Neuronal stem cell (in vitro differentiated cells): ENCODE measurements around the gene EBP. TPM values are rescaled to one million over a fixed set of nuclear protein-coding genes. Genes with fewer than 3 reads are reported as not detected.
A peak's percentile ranks its signal among the peaks of the same experiment; 100 is the strongest.

Source experiments
- DNase-seq: peaks from one replicate; pipeline ENCODE4 v3.0.0-alpha.2; 2013; ENCODE audit warnings: low spot score
- H2AFZ ChIP-seq: one replicate; pipeline ENCODE4 v1.6.1; 2013; ENCODE audit warnings: mild to moderate bottlenecking, low read length, inconsistent platforms
- H2AK5ac ChIP-seq: 2 replicates; pipeline ENCODE4 v1.6.1; 2013; ENCODE audit warnings: low read depth, mild to moderate bottlenecking, inconsistent platforms, low read length, moderate library complexity, mixed read lengths
- H2BK120ac ChIP-seq: 2 replicates; pipeline ENCODE4 v1.6.1; 2013; ENCODE audit warnings: low read depth, mild to moderate bottlenecking, inconsistent platforms, low read length, moderate library complexity, mixed read lengths
- H2BK12ac ChIP-seq: one replicate; pipeline ENCODE4 v1.6.1; 2013; ENCODE audit warnings: low read length, inconsistent platforms
- H2BK15ac ChIP-seq: 2 replicates; pipeline ENCODE4 v1.6.1; 2013; ENCODE audit warnings: mild to moderate bottlenecking, low read length, inconsistent platforms, mixed read lengths
- H2BK5ac ChIP-seq: one replicate; pipeline ENCODE4 v1.6.1; 2013; ENCODE audit warnings: inconsistent platforms, mild to moderate bottlenecking, low read length, moderate library complexity
- H3K14ac ChIP-seq: one replicate; pipeline ENCODE4 v1.6.1; 2013; ENCODE audit warnings: low read length, inconsistent platforms
- H3K18ac ChIP-seq: 2 replicates; pipeline ENCODE4 v1.6.1; 2013; ENCODE audit warnings: low read length, inconsistent platforms
- H3K23ac ChIP-seq: 2 replicates; pipeline ENCODE4 v1.6.1; 2013; ENCODE audit warnings: low read depth, mild to moderate bottlenecking, mixed read lengths, low read length, inconsistent platforms; ENCODE audit not compliant: poor library complexity
- H3K27ac ChIP-seq: replicated peaks from 3 replicates; pipeline ENCODE4 v1.5.1; 2013; ENCODE audit warnings: low read length, inconsistent platforms
- H3K27me3 ChIP-seq, 3 experiments: 2 replicates each; pipeline ENCODE4 v1.6.1; 2013; ENCODE audit warnings: low read length in 3 of 3, mild to moderate bottlenecking in 2 of 3, inconsistent platforms in 1 of 3, low read depth in 1 of 3, mixed read lengths in 1 of 3, moderate library complexity in 1 of 3; ENCODE audit not compliant: control insufficient read depth in 3 of 3, insufficient read depth in 3 of 3
- H3K36me3 ChIP-seq, 2 donors: replicated peaks in 1 of 2; 2 replicates each; pipeline ENCODE4 v1.6.1; 2013; ENCODE audit warnings: low read length in 2 of 2; ENCODE audit not compliant: control insufficient read depth in 2 of 2, insufficient read depth in 2 of 2
- H3K4ac ChIP-seq: 2 replicates; pipeline ENCODE4 v1.6.1; 2013; ENCODE audit warnings: inconsistent platforms, mild to moderate bottlenecking, low read length, moderate library complexity
- H3K4me1 ChIP-seq, 2 donors: 1 replicate in 1 of 2; 2 replicates in 1 of 2; pipeline ENCODE4 v1.6.1; 2013; ENCODE audit warnings: low read length in 2 of 2, low read depth in 1 of 2; ENCODE audit not compliant: control insufficient read depth in 2 of 2, insufficient read depth in 1 of 2
- H3K4me2 ChIP-seq: one replicate; pipeline ENCODE4 v1.6.1; 2013; ENCODE audit warnings: mild to moderate bottlenecking, low read length, inconsistent platforms; ENCODE audit not compliant: insufficient read depth, poor library complexity, severe bottlenecking
- H3K4me3 ChIP-seq, 2 donors: 2 replicates each; pipeline ENCODE4 v1.5.1; 2013; ENCODE audit warnings: low read length in 2 of 2, mild to moderate bottlenecking in 2 of 2, inconsistent platforms in 1 of 2, moderate library complexity in 1 of 2
- H3K79me1 ChIP-seq: one replicate; pipeline ENCODE4 v1.6.1; 2013; ENCODE audit warnings: low read depth, mild to moderate bottlenecking, inconsistent platforms, low read length, moderate library complexity
- H3K9ac ChIP-seq: one replicate; pipeline ENCODE4 v1.6.1; 2013; ENCODE audit warnings: mild to moderate bottlenecking, low read depth, low read length, inconsistent platforms; ENCODE audit not compliant: poor library complexity
- H3K9me3 ChIP-seq, 2 donors: replicated peaks in 1 of 2; 2 replicates each; pipeline versions ENCODE3 to v1.6.1; 2013; ENCODE audit warnings: low read length in 2 of 2, mild to moderate bottlenecking in 2 of 2, inconsistent platforms in 1 of 2, low read depth in 1 of 2, mixed read lengths in 1 of 2, moderate library complexity in 1 of 2; ENCODE audit not compliant: control insufficient read depth in 2 of 2, insufficient read depth in 1 of 2
- H4K8ac ChIP-seq: one replicate; pipeline ENCODE4 v1.6.1; 2013; ENCODE audit warnings: low read depth, mild to moderate bottlenecking, inconsistent platforms, low read length, moderate library complexity
- H4K91ac ChIP-seq: one replicate; pipeline ENCODE4 v1.6.1; 2013; ENCODE audit warnings: low read length, low read depth, mild to moderate bottlenecking, inconsistent platforms; ENCODE audit not compliant: poor library complexity
- WGBS, 2 donors: extraction: QIAGEN DNeasy Blood & Tissue Kit; methylation state at CpG; one replicate each; pipeline ENCODE4 v1.1.7; 2013; ENCODE audit warnings: missing lambda C conversion rate in 2 of 2, mixed read lengths in 1 of 2; ENCODE audit not compliant: insufficient read length in 2 of 2, insufficient replicate concordance in 1 of 2; ENCODE audit errors: extremely low coverage in 2 of 2; 5-methylcytosine and 5-hydroxymethylcytosine counted together
- polyA plus RNA-seq, 2 experiments: library from polyadenylated mRNA; stranded (reverse); fragments of 200-250 nt; gene quantifications; one replicate each; pipeline ENCODE4 v1.2.3, GENCODE V29; 2013

The EBP gene
- polyA plus RNA-seq (2013, experiment 1 of 2) = 106 TPM
- 101 TPM for polyA plus RNA-seq (2013, experiment 2 of 2)

- Histone ChIP-seq H2BK12ac (no peak within 1 kb of the TSS), H3K4me2 (peak within 1 kb of the TSS; percentile 66), H3K14ac (no peak within 1 kb of the TSS), H3K4ac (no peak within 1 kb of the TSS), H3K4me3 (peak within 1 kb of the TSS; percentile 76 to 93), H3K9ac (peak within 1 kb of the TSS; percentile 81), H3K79me1 (peaks cover 3% of the 10 kb centered on the region), H3K23ac (peak within 1 kb of the TSS; percentile 23), H3K36me3 (peaks cover 5 to 21% of the 10 kb centered on the region in 2 donors), H4K91ac (no peak within 1 kb of the TSS), H3K9me3 (no peaks in the 10 kb centered on the region), H4K8ac (no peak within 1 kb of the TSS), H2BK5ac (no peak within 1 kb of the TSS), H3K27ac (peak within 1 kb of the TSS; percentile 85), H3K4me1 (peaks cover 0 to 3% of the 10 kb centered on the region in 2 donors), H3K18ac (peak within 1 kb of the TSS; percentile 93), H2BK120ac (no peak within 1 kb of the TSS), H2AK5ac (no peak within 1 kb of the TSS), H3K27me3 (no peaks in the 10 kb centered on the region), H2AFZ (peak within 1 kb of the TSS; percentile 84), H2BK15ac (no peak within 1 kb of the TSS)
- no CpG with 5 or more reads among the region's 66 CpGs for whole genome bisulfite sequencing, 2 donors
- DNase-seq = peak; percentile 71
Measured at GRCh38 chrX:48521353-48522243, at the start of gene EBP. Gene EBP, plus strand, starts transcription at chrX:48521808. Its CDS starts 1,964 bp downstream, at chrX:48523772.

GRCh38 chrX:48472225-48472624, 49.4 kb upstream of the EBP start:
- no peaks in the 10 kb centered on the region for H3K9me3 ChIP-seq
- no peaks in the 10 kb centered on the region for H3K79me1 ChIP-seq
- no peak overlapping the region for H3K4me3 ChIP-seq
- H2BK120ac ChIP-seq = no peak overlapping the region
- H3K9ac ChIP-seq = no peak overlapping the region
- peaks cover 10 to 16% of the 10 kb centered on the region in 2 donors for H3K4me1 ChIP-seq
- H3K27me3 ChIP-seq = no peaks in the 10 kb centered on the region
- no peak overlapping the region for H3K27ac ChIP-seq
- H3K18ac ChIP-seq = peak overlapping the region; percentile 64
- no peak overlapping the region for H4K8ac ChIP-seq
- H3K4ac ChIP-seq = no peak overlapping the region
- no peak overlapping the region for H3K23ac ChIP-seq
- H3K14ac ChIP-seq = no peak overlapping the region
- H2BK12ac ChIP-seq = no peak overlapping the region
- no peaks in the 10 kb centered on the region for H3K36me3 ChIP-seq
- H4K91ac ChIP-seq = no peak overlapping the region
- H2AFZ ChIP-seq = no peak overlapping the region
- H2BK15ac ChIP-seq = no peak overlapping the region
- no peak for DNase-seq
- no CpG with 5 or more reads among the region's 9 CpGs for WGBS, 2 donors
- H2BK5ac ChIP-seq = no peak overlapping the region
- no peak overlapping the region for H2AK5ac ChIP-seq
- H3K4me2 ChIP-seq = no peak overlapping the region

GRCh38 chrX:48472851-48473703, 48.5 kb upstream of the EBP start:
- no peak overlapping the region for H3K18ac ChIP-seq
- H3K4me1 ChIP-seq = peaks cover 9 to 10% of the 10 kb centered on the region in 2 donors
- WGBS, 2 donors = no CpG with 5 or more reads among the region's 12 CpGs
- H4K8ac ChIP-seq = no peak overlapping the region
- peak overlapping the region; percentile 56 for H2AFZ ChIP-seq
- H3K27me3 ChIP-seq = no peaks in the 10 kb centered on the region
- H2BK12ac ChIP-seq = no peak overlapping the region
- no peak overlapping the region for H4K91ac ChIP-seq
- H3K9ac ChIP-seq = no peak overlapping the region
- H3K4me2 ChIP-seq = peak overlapping the region; percentile 11
- no peak overlapping the region for H3K4ac ChIP-seq
- no peak overlapping the region for H2BK15ac ChIP-seq
- H3K23ac ChIP-seq = no peak overlapping the region
- no peak overlapping the region for H3K4me3 ChIP-seq
- no peaks in the 10 kb centered on the region for H3K79me1 ChIP-seq
- no peak for DNase-seq
- no peak overlapping the region for H3K14ac ChIP-seq
- no peak overlapping the region for H2BK5ac ChIP-seq
- H3K9me3 ChIP-seq = no peaks in the 10 kb centered on the region
- no peaks in the 10 kb centered on the region for H3K36me3 ChIP-seq
- no peak overlapping the region for H2AK5ac ChIP-seq
- no peak overlapping the region for H2BK120ac ChIP-seq
- H3K27ac ChIP-seq = peak overlapping the region; percentile 74

- Histone ChIP-seq H3K4me1 (peaks cover 9 to 10% of the 10 kb centered on the region in 2 donors), H4K8ac (no peak overlapping the region), H3K9ac (no peak overlapping the region), H2BK120ac (no peak overlapping the region), H3K4me3 (no peak overlapping the region), H3K27me3 (no peaks in the 10 kb centered on the region), H2AFZ (peak overlapping the region; percentile 56), H2BK15ac (no peak overlapping the region), H2BK5ac (no peak overlapping the region), H3K18ac (no peak overlapping the region), H3K14ac (no peak overlapping the region), H3K36me3 (no peaks in the 10 kb centered on the region), H2AK5ac (no peak overlapping the region), H3K4me2 (no peak overlapping the region), H3K23ac (no peak overlapping the region), H3K4ac (no peak overlapping the region), H3K9me3 (no peaks in the 10 kb centered on the region), H4K91ac (no peak overlapping the region), H2BK12ac (no peak overlapping the region), H3K79me1 (no peaks in the 10 kb centered on the region), H3K27ac (peak overlapping the region; percentile 74)
- WGBS, 2 donors = no CpG with 5 or more reads among the region's 9 CpGs
- no peak for DNase-seq
Measured at GRCh38 chrX:48473704-48473990, 48.0 kb upstream of the EBP start.
